ENCODE measurements around the gene ZNHIT6.

- TF ChIP-seq CTCF (conservative IDR thresholded peaks at IDR 0.05), result no peak
- no peak for TF ChIP-seq EZH2 (IDR thresholded peaks at IDR 0.05; ENCODE audit: low read depth)
These were observed 44.9 kb downstream of the ZNHIT6 start for GRCh38 chr1:85663382-85663781.

All from PC-9 (cell line).